Skin epidermis (tissue), 12 donors: Measurements from ENCODE around the gene USP53.
"Not testable (repeated sequence)": the region's sequence is repeated elsewhere in the genome, so short reads cannot be mapped to it uniquely, and the experiment has no call there.

Source experiments
- H3K27ac ChIP-seq, 21 experiments: fragments of 200-600 bp; sonication (generic) in 11 of 21; one replicate each; pipeline ENCODE4 v1.5.0; 2020; ENCODE audit warnings: mild to moderate bottlenecking in 3 of 21, inconsistent platforms in 2 of 21, moderate library complexity in 2 of 21
- H3K4me3 ChIP-seq, 7 experiments: fragments of 200-600 bp; sonication (generic) in 2 of 7; one replicate each; pipeline ENCODE4 v1.5.0; 2020; ENCODE audit warnings: inconsistent platforms in 2 of 7, mild to moderate bottlenecking in 2 of 7, moderate library complexity in 1 of 7

Gene USP53

GRCh38 chr4:119212234-119212963 is at the start of gene USP53:
Gene USP53 (plus strand): TSS chr4:119212713. CDS start chr4:119239760, 27,047 bp downstream.
- Histone ChIP-seq H3K27ac (peak within 1 kb of the TSS; percentile 75 to 97 (median 92)), H3K4me3 (peak within 1 kb of the TSS; percentile 72 to 95 (median 85))

- Histone ChIP-seq H3K4me3 (no peak overlapping the region), H3K27ac (no peak overlapping the region)
Observed at GRCh38 chr4:119165767-119166166, 46.7 kb upstream of the USP53 start.

- Histone ChIP-seq H3K4me3 (no peak overlapping the region), H3K27ac (no peak overlapping the region)
Observed at GRCh38 chr4:119170195-119170594, 42.3 kb upstream of the USP53 start.

- no peak overlapping the region for H3K27ac ChIP-seq
- H3K4me3 ChIP-seq: no peak overlapping the region
Observed at GRCh38 chr4:119172223-119172622, 40.3 kb upstream of the USP53 start.

GRCh38 chr4:119173729-119174361 is 38.7 kb upstream of the USP53 start:
- H3K27ac ChIP-seq, H3K4me3 ChIP-seq: not testable (repeated sequence)

GRCh38 chr4:119179011-119179410 is 33.5 kb upstream of the USP53 start:
- Histone ChIP-seq H3K4me3 (no peak overlapping the region), H3K27ac (no peak overlapping the region)

GRCh38 chr4:119184128-119184527 is 28.4 kb upstream of the USP53 start:
- Histone ChIP-seq H3K27ac (no peak overlapping the region), H3K4me3 (no peak overlapping the region)

- H3K27ac ChIP-seq: no peak overlapping the region
- no peak overlapping the region for H3K4me3 ChIP-seq
Observed at GRCh38 chr4:119189638-119190037, 22.9 kb upstream of the USP53 start.

GRCh38 chr4:119190354-119190753 is 22.2 kb upstream of the USP53 start:
- Histone ChIP-seq H3K4me3 (no peak overlapping the region), H3K27ac (no peak overlapping the region)

GRCh38 chr4:119191505-119191904 is 21.0 kb upstream of the USP53 start:
- Histone ChIP-seq H3K4me3 (no peak overlapping the region), H3K27ac (no peak overlapping the region)

- no peak overlapping the region for H3K27ac ChIP-seq
- no peak overlapping the region for H3K4me3 ChIP-seq
Observed at GRCh38 chr4:119197772-119198212, 14.7 kb upstream of the USP53 start.

GRCh38 chr4:119204916-119205315 is 7.6 kb upstream of the USP53 start:
- peak overlapping the region in 3 of 21 experiments; percentile 1 to 68 (median 31) for H3K27ac ChIP-seq
- H3K4me3 ChIP-seq: no peak overlapping the region

- peak overlapping the region in 1 of 21 experiments; percentile 12 for H3K27ac ChIP-seq
- no peak overlapping the region for H3K4me3 ChIP-seq
Observed at GRCh38 chr4:119205690-119206089, 6.8 kb upstream of the USP53 start.

- H3K27ac ChIP-seq: peak overlapping the region in 3 of 21 experiments; percentile 12 to 46 (median 17)
- H3K4me3 ChIP-seq: no peak overlapping the region
Observed at GRCh38 chr4:119206178-119206577, 6.3 kb upstream of the USP53 start.

- peak overlapping the region in 1 of 21 experiments; percentile 12 for H3K27ac ChIP-seq
- no peak overlapping the region for H3K4me3 ChIP-seq
Observed at GRCh38 chr4:119207051-119207450, 5.5 kb upstream of the USP53 start.

- Histone ChIP-seq H3K27ac (peak overlapping the region in 11 of 21 experiments; percentile 0 to 73 (median 52)), H3K4me3 (no peak overlapping the region)
Observed at GRCh38 chr4:119209077-119209476, 3.4 kb upstream of the USP53 start.

- H3K27ac ChIP-seq: peak overlapping the region in 11 of 21 experiments; percentile 0 to 73 (median 47)
Observed at GRCh38 chr4:119209586-119209985, 2.9 kb upstream of the USP53 start.

GRCh38 chr4:119210775-119211174 is 1.7 kb upstream of the USP53 start:
- Histone ChIP-seq H3K27ac (peak overlapping the region in 3 of 21 experiments; percentile 6 to 93 (median 88)), H3K4me3 (no peak overlapping the region)

More at GRCh38 chr4:119209586-119209985, 2.9 kb upstream of the USP53 start:
- no peak overlapping the region for H3K4me3 ChIP-seq

GRCh38 chr4:119211867-119212233 is 663 bp upstream of the USP53 start:
- peak overlapping the region in 20 of 21 experiments; percentile 75 to 97 (median 92) for H3K27ac ChIP-seq
- H3K4me3 ChIP-seq: peak overlapping the region; percentile 72 to 95 (median 85)

GRCh38 chr4:119212964-119213606 is 572 bp downstream of the USP53 start:
- Histone ChIP-seq H3K4me3 (peak overlapping the region; percentile 72 to 95 (median 85)), H3K27ac (peak overlapping the region; percentile 75 to 97 (median 92))
